ENCODE data around the gene KLK4.
A peak's percentile ranks its signal among the peaks of the same experiment; 100 is the strongest.
"Not testable (repeated sequence)": the region's sequence is repeated elsewhere in the genome, so short reads cannot be mapped to it uniquely, and the experiment has no call there.

Gene KLK4

GRCh38 chr19:50912727-50913716 lies 1.8 kb upstream of the KLK4 start:
- DNase-seq (ENCODE audit: low read depth), result peak; percentile 38

- no peak for DNase-seq (ENCODE audit: low read depth)
Measured at GRCh38 chr19:50912102-50912599, 956 bp upstream of the KLK4 start.

GRCh38 chr19:50910722-50911121 lies 473 bp downstream of the KLK4 start:
- DNase-seq (ENCODE audit: low read depth), result no peak

- DNase-seq (ENCODE audit: low read depth), result peak; percentile 60
Measured at GRCh38 chr19:50909240-50910070, 1.7 kb downstream of the KLK4 start.

- DNase-seq (ENCODE audit: low read depth), result no peak
Measured at GRCh38 chr19:50908336-50908735, 2.9 kb downstream of the KLK4 start.

- DNase-seq (ENCODE audit: low read depth), result peak; percentile 11
Measured at GRCh38 chr19:50906217-50906616, 5.0 kb downstream of the KLK4 start.

GRCh38 chr19:50902640-50903039 lies 8.6 kb downstream of the KLK4 start:
- DNase-seq (ENCODE audit: low read depth), result no peak

- DNase-seq (ENCODE audit: low read depth), result no peak
Measured at GRCh38 chr19:50899569-50899968, 11.6 kb downstream of the KLK4 start.

- DNase-seq (ENCODE audit: low read depth), result no peak
Measured at GRCh38 chr19:50898018-50898417, 13.2 kb downstream of the KLK4 start.

GRCh38 chr19:50897612-50898011 lies 13.6 kb downstream of the KLK4 start:
- DNase-seq (ENCODE audit: low read depth), result no peak

GRCh38 chr19:50897191-50897607 lies 14.0 kb downstream of the KLK4 start:
- DNase-seq (ENCODE audit: low read depth), result no peak

GRCh38 chr19:50896591-50897190 lies 14.5 kb downstream of the KLK4 start:
- peak; percentile 66 for DNase-seq (ENCODE audit: low read depth)

- DNase-seq (ENCODE audit: low read depth), result not testable (repeated sequence)
Measured at GRCh38 chr19:50896089-50896590, 15.1 kb downstream of the KLK4 start.

- no peak for DNase-seq (ENCODE audit: low read depth)
Measured at GRCh38 chr19:50894478-50895356, 16.5 kb downstream of the KLK4 start.

- no peak for DNase-seq (ENCODE audit: low read depth)
Measured at GRCh38 chr19:50893047-50893736, 18.0 kb downstream of the KLK4 start.

- DNase-seq (ENCODE audit: low read depth), result no peak
Measured at GRCh38 chr19:50891253-50891625, 20.0 kb downstream of the KLK4 start.

- DNase-seq (ENCODE audit: low read depth), result peak; percentile 60
Measured at GRCh38 chr19:50890422-50891252, 20.6 kb downstream of the KLK4 start.

GRCh38 chr19:50889638-50890037 lies 21.6 kb downstream of the KLK4 start:
- DNase-seq (ENCODE audit: low read depth), result no peak

- no peak for DNase-seq (ENCODE audit: low read depth)
Measured at GRCh38 chr19:50882188-50882587, 29.0 kb downstream of the KLK4 start.
